Astrocyte (in vitro differentiated cells and primary cell): ENCODE data around the gene TBC1D19.

Source experiments
- CTCF ChIP-seq: IDR thresholded peaks from 2 replicates; pipeline ENCODE4 v1.5.1; 2011; ENCODE audit warnings: low read depth, mild to moderate bottlenecking, inconsistent platforms, low read length, moderate library complexity; ENCODE audit not compliant: insufficient read depth
- EZH2 ChIP-seq: IDR thresholded peaks from 2 replicates; pipeline ENCODE4 v1.6.1; 2012; ENCODE audit warnings: mild to moderate bottlenecking, low read length, inconsistent platforms; ENCODE audit not compliant: insufficient read depth

GRCh38 chr4:26723216-26723615, 139.3 kb downstream of the TBC1D19 start:
- TF ChIP-seq CTCF (no peak), EZH2 (no peak)
